Fibroblast of the aortic adventitia (primary cell): ENCODE results near the gene TMUB1. TPM values are rescaled to one million over a fixed set of nuclear protein-coding genes. Genes with fewer than 3 reads are reported as not detected.

ENCODE experiments used
- DNase-seq: peaks from one replicate; pipeline ENCODE4 v3.0.0-alpha.2; 2010; ENCODE audit warnings: low read depth
- H3K4me3 ChIP-seq: 2 replicates; pipeline ENCODE4 v1.5.1; 2011; ENCODE audit warnings: low read depth, mild to moderate bottlenecking, control low read depth, low read length, moderate library complexity
- total RNA-seq: library from RNA; depleted of rRNA; stranded (reverse); fragments of >200 nt; gene quantifications from 2 replicates; pipeline ENCODE4 v1.2.3, GENCODE V29; 2012; ENCODE audit warnings: low replicate concordance
- TF ChIP-seq, protein P1 (sequence below): IDR thresholded peaks from 2 replicates; pipeline ENCODE4 v1.5.1; 2011; ENCODE audit warnings: mild to moderate bottlenecking, low read length, control low read depth, inconsistent platforms; ENCODE audit not compliant: insufficient read depth

The TMUB1 gene
- total RNA-seq, 1 donor: 20.2 TPM

DNA sequence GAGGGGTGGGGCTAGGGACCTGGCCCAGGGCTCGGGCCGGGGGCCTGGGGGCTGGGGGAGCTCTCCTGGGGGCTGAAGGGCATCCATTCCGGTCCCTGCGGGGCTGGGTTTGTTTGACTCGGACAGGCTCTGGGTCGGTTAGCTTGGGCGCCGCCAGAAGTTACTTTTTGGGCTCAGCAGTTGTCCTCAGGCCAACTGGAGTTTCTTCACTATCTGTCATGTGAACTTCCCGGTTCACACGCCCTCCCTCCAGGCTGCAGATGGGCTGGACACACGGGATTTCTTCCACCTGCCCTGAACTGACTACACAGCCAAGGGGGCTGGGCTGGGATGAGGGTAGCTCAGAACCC lies 20.1 kb downstream of the TMUB1 start:
- H3K4me3 ChIP-seq: peak overlapping the region; percentile 39
- TF ChIP-seq, protein P1, sequence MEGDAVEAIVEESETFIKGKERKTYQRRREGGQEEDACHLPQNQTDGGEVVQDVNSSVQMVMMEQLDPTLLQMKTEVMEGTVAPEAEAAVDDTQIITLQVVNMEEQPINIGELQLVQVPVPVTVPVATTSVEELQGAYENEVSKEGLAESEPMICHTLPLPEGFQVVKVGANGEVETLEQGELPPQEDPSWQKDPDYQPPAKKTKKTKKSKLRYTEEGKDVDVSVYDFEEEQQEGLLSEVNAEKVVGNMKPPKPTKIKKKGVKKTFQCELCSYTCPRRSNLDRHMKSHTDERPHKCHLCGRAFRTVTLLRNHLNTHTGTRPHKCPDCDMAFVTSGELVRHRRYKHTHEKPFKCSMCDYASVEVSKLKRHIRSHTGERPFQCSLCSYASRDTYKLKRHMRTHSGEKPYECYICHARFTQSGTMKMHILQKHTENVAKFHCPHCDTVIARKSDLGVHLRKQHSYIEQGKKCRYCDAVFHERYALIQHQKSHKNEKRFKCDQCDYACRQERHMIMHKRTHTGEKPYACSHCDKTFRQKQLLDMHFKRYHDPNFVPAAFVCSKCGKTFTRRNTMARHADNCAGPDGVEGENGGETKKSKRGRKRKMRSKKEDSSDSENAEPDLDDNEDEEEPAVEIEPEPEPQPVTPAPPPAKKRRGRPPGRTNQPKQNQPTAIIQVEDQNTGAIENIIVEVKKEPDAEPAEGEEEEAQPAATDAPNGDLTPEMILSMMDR: no peak
- peak; percentile 71 for DNase-seq

DNA sequence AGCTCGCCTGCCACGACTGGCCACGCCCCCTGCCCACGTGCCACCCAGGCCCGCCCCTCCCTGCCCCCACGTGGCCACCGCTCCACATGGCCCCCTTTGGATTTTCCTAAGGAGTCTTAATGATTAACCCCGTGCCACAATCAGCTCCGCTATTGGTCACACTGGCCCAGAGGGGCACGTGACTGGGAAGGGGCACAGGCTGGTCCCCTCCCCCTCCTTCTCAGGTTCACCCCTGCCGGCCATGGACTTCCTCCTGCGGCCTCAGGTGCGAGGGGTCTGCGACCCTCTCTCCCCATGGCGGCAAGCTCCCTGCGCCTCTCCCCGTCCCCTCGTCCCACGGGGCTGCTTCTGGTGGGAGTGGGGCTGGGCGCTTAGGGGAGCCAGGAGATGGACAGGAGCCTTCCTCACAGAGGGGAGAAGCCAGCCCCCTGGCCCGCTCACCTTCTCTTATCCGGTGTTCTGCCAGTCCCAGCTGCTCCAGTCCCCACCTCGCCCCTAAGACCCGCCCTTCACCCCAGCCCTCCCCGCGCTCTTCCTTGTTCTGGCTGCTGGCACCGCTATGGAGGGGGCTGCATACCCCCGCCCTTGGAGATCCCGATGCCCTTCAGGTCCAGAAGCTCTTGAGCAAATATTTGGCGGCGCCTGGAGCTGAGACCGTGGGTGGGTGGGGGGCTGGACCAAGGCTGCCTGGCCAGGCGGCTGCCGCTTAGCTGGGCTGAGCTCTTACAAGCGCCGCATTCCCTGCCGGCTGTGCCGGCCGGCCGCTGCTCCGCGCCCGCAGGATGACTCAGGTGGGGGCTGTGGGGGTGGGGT lies 20.7 kb downstream of the TMUB1 start:
- TF ChIP-seq, protein P1: no peak
- peak overlapping the region; percentile 53 for H3K4me3 ChIP-seq
- peak; percentile 62 for DNase-seq

DNA sequence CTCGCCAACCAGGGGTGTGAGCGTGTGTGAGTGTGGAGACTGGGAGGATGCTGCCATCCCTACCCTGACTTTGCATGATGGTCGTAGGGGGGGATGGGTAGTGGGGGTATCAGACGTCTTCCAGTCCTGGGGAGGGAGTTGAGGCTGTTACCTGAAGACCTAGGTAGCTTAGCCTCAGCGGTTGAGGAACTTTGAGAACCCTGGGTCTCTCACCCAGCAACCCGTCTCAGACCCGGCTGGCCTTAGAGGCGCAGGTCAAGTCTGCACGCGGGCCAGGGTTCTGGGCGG lies 21.2 kb downstream of the TMUB1 start:
- DNase-seq: no peak
- peak overlapping the region; percentile 82 for H3K4me3 ChIP-seq
- TF ChIP-seq, protein P1: no peak

DNA sequence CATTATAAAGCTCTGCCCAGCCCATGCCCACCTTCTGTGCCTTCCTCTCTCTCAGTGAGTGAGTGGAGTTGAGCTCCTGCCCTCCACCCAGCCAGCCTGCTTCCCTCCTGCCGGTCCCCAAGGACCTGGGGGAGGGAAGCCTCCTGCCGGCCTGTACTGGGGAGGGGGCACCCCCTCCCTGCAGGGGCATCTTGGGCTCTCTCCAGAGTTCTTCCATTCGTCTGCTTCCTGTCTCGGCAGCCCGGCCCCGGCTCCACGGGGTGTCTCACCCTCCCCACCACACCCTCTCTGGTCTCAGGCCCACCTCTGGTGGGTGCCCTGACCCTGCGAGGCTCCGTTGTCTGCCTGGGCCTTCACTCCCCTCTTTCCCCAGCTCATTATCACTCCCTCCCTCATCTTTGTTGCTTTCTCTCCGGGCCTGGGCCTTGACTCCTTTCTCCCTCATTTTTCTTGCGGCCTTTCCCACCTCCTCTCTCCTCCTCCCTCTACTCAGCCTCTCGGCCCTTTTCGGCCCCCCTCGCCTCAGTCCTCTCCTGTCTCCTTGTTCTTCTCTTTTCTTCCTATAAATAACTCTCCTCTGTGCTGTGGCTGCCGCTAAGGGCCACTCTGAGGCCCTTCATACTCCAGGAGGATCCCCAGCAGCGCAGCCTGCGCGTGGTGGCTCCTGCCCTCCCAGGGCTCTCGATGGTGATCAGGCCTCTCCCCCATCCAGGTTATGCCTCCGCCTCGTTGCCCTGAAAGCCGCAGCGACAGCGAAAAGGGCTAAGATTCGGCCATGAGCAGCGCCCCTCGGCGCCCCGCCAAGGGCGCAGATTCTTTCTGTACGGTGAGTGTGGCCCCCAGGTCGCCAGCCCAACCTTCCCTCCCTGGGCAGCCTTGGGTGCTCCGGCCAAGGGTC lies 21.8 kb downstream of the TMUB1 start:
- TF ChIP-seq, protein P1: no peak
- DNase-seq: no peak
- H3K4me3 ChIP-seq: peak overlapping the region; percentile 82

DNA sequence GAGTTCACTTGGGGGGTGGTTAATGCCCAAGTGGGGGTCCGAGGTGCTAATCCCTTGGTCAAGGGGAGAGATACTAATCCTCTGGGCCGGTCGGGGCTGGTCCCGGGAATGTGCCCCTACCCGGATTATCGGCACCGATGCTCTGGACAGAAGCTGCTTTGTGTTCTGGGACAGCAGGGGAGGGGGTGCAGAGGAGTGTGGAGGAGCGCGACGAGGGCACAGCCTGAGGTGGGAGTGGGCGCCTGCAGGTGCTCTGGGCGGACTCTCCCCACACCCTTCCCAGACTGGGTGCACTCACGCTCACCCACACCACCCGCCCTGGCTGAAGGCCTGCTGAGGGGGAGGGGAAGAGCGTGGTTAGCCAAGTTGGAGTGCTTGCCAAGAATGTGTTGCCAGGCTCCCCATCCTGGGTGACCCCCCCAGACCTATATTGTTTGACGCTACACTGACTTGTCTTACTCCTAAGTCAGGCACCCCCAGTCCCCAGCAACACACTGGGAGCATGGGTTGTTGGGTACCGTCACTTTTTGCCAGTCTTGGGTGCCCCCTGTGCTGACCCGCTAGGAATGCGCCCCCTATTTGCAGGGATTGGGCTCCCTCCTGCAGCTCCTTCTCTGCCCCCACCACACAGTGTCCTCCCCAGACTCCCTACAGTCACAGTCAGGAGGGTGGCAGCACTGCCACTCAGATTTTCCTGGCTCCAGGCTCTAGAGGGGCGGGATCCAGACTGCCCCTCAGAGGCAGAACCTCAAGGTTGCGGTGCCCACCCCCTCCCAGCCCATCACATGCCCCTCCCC lies 22.7 kb downstream of the TMUB1 start:
- TF ChIP-seq, protein P1: no peak
- DNase-seq: peak; percentile 57
- H3K4me3 ChIP-seq: peak overlapping the region; percentile 82

DNA sequence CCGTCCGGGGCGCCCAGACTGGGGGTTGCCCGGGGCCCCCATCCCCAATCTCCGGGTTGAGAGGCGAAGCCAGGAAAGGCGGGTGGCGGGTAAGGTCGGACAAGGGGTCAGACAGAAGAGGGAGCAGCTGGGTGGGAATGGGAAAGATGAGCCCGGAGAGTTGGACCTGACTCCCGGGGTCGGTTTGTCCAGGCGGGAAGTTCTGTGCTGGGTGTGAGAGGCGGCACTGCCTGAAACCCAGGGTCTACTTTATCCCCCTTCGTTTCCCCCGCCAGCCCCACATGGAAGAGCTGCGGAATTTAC lies 23.2 kb downstream of the TMUB1 start:
- H3K4me3 ChIP-seq: peak overlapping the region; percentile 82
- no peak for DNase-seq
- TF ChIP-seq, protein P1: no peak
